ENCODE data around the gene CFAP91.
"Not testable (repeated sequence)": the region's sequence is repeated elsewhere in the genome, so short reads cannot be mapped to it uniquely, and the experiment has no call there.

The CFAP91 gene

GRCh38 chr3:119678209-119678608 is 24.6 kb upstream of the CFAP91 start:
- DNase-seq, result not testable (repeated sequence)

- DNase-seq, result no peak
Observed at GRCh38 chr3:119679874-119680273, 22.9 kb upstream of the CFAP91 start.

- DNase-seq, result no peak
Observed at GRCh38 chr3:119681279-119681678, 21.5 kb upstream of the CFAP91 start.

- no peak for DNase-seq
Observed at GRCh38 chr3:119683421-119683820, 19.4 kb upstream of the CFAP91 start.

- DNase-seq, result no peak
Observed at GRCh38 chr3:119690043-119690656, 12.7 kb upstream of the CFAP91 start.

GRCh38 chr3:119695480-119695879 is 7.3 kb upstream of the CFAP91 start:
- DNase-seq, result no peak

- DNase-seq, result no peak
Observed at GRCh38 chr3:119697394-119697793, 5.4 kb upstream of the CFAP91 start.

GRCh38 chr3:119700269-119700919 is 2.4 kb upstream of the CFAP91 start:
- no peak for DNase-seq

GRCh38 chr3:119700920-119701734 is 1.7 kb upstream of the CFAP91 start:
- no peak for DNase-seq

- no peak for DNase-seq
Observed at GRCh38 chr3:119703820-119704531, 1.2 kb downstream of the CFAP91 start.

- DNase-seq, result no peak
Observed at GRCh38 chr3:119715105-119715504, 12.3 kb downstream of the CFAP91 start.

GRCh38 chr3:119716998-119717397 is 14.2 kb downstream of the CFAP91 start:
- DNase-seq, result no peak

GRCh38 chr3:119717520-119717919 is 14.7 kb downstream of the CFAP91 start:
- no peak for DNase-seq

GRCh38 chr3:119723022-119723421 is 20.2 kb downstream of the CFAP91 start:
- DNase-seq, result no peak

GRCh38 chr3:119726909-119727308 is 24.1 kb downstream of the CFAP91 start:
- DNase-seq, result no peak

- no peak for DNase-seq
Observed at GRCh38 chr3:119729996-119730395, 27.2 kb downstream of the CFAP91 start.

- no peak for DNase-seq
Observed at GRCh38 chr3:119731560-119732343, 28.9 kb downstream of the CFAP91 start.

- no peak for DNase-seq
Observed at GRCh38 chr3:119733812-119734211, 31.0 kb downstream of the CFAP91 start.

- DNase-seq, result no peak
Observed at GRCh38 chr3:119738741-119739140, 35.9 kb downstream of the CFAP91 start.

GRCh38 chr3:119741657-119742590 is 39.1 kb downstream of the CFAP91 start:
- no peak for DNase-seq

- no peak for DNase-seq
Observed at GRCh38 chr3:119743921-119744320, 41.1 kb downstream of the CFAP91 start.
